H9 (cell line): ENCODE results near the gene COLQ. TPM values are rescaled to one million over a fixed set of nuclear protein-coding genes. Genes with fewer than 3 reads are reported as not detected.

Source experiments
- DNase-seq: peaks from one replicate; pipeline ENCODE4 v3.0.0-alpha.2; 2017
- H2AFZ ChIP-seq: one replicate; pipeline ENCODE4 v1.6.1; 2013; ENCODE audit warnings: mild to moderate bottlenecking, low read length, control low read depth, moderate library complexity
- H2AK5ac ChIP-seq: 2 replicates; pipeline ENCODE4 v1.6.1; 2013; ENCODE audit warnings: low read length, control low read depth, mixed read lengths; ENCODE audit not compliant: insufficient read length
- H2BK120ac ChIP-seq: one replicate; pipeline ENCODE4 v1.6.1; 2013; ENCODE audit warnings: low read depth, mild to moderate bottlenecking, low read length, control low read depth, inconsistent platforms; ENCODE audit not compliant: poor library complexity, severe bottlenecking
- H2BK12ac ChIP-seq: 2 replicates; pipeline ENCODE4 v1.6.1; 2013; ENCODE audit warnings: low read length, control low read depth, mixed read lengths, low read depth; ENCODE audit not compliant: insufficient read length
- H2BK15ac ChIP-seq: 2 replicates; pipeline ENCODE4 v1.6.1; 2013; ENCODE audit warnings: low read depth, low read length, control low read depth
- H2BK20ac ChIP-seq: one replicate; pipeline ENCODE4 v1.6.1; 2013; ENCODE audit warnings: low read depth, mild to moderate bottlenecking, low read length, control low read depth, inconsistent platforms; ENCODE audit not compliant: poor library complexity, severe bottlenecking
- H2BK5ac ChIP-seq: 2 replicates; pipeline ENCODE4 v1.6.1; 2013; ENCODE audit warnings: low read length, control low read depth, mixed read lengths; ENCODE audit not compliant: insufficient read length
- H3K14ac ChIP-seq: 2 replicates; pipeline ENCODE4 v1.6.1; 2013; ENCODE audit warnings: low read length, control low read depth; ENCODE audit not compliant: insufficient read depth
- H3K18ac ChIP-seq: 2 replicates; pipeline ENCODE4 v1.6.1; 2013; ENCODE audit warnings: low read depth, mild to moderate bottlenecking, mixed read lengths, low read length, control low read depth; ENCODE audit not compliant: insufficient read length
- H3K23ac ChIP-seq: 2 replicates; pipeline ENCODE4 v1.6.1; 2013; ENCODE audit warnings: low read length, control low read depth, mixed read lengths, low read depth; ENCODE audit not compliant: insufficient read length
- H3K23me2 ChIP-seq: 2 replicates; pipeline ENCODE4 v1.6.1; 2013; ENCODE audit warnings: low read depth, mild to moderate bottlenecking, mixed read lengths, low read length, control low read depth; ENCODE audit not compliant: insufficient read length, poor library complexity, severe bottlenecking
- H3K27ac ChIP-seq: 2 replicates; pipeline ENCODE4 v1.5.1; 2013; ENCODE audit warnings: low read length, control low read depth, mixed read lengths, low read depth; ENCODE audit not compliant: insufficient read length
- H3K27me3 ChIP-seq: 2 replicates; pipeline ENCODE4 v1.6.1; 2013; ENCODE audit warnings: low read length, control low read depth, inconsistent platforms; ENCODE audit not compliant: insufficient read depth
- H3K4ac ChIP-seq: 2 replicates; pipeline ENCODE4 v1.6.1; 2013; ENCODE audit warnings: low read depth, mild to moderate bottlenecking, control low read depth, inconsistent platforms, low read length, moderate library complexity
- H3K4me1 ChIP-seq: 2 replicates; pipeline ENCODE4 v1.6.1; 2013; ENCODE audit warnings: low read length, control low read depth, inconsistent platforms; ENCODE audit not compliant: insufficient read depth
- H3K4me2 ChIP-seq: 2 replicates; pipeline ENCODE4 v1.6.1; 2013; ENCODE audit warnings: low read length, control low read depth, mixed read lengths; ENCODE audit not compliant: insufficient read length, insufficient read depth
- H3K56ac ChIP-seq: 2 replicates; pipeline ENCODE4 v1.6.1; 2013; ENCODE audit warnings: low read depth, mild to moderate bottlenecking, mixed read lengths, low read length, control low read depth; ENCODE audit not compliant: insufficient read length
- H3K79me1 ChIP-seq: 2 replicates; pipeline ENCODE4 v1.6.1; 2013; ENCODE audit warnings: low read depth, mild to moderate bottlenecking, moderate library complexity, low read length, control low read depth, inconsistent platforms; ENCODE audit not compliant: insufficient read depth, poor library complexity, severe bottlenecking
- H3K79me2 ChIP-seq: 2 replicates; pipeline ENCODE4 v1.6.1; 2013; ENCODE audit warnings: low read length, control low read depth, inconsistent platforms; ENCODE audit not compliant: insufficient read depth
- H3K9ac ChIP-seq: 2 replicates; pipeline ENCODE4 v1.6.1; 2013; ENCODE audit warnings: low read length, control low read depth, mixed read lengths; ENCODE audit not compliant: insufficient read length; ENCODE audit errors: extremely low read depth
- H3K9me3 ChIP-seq: one replicate; pipeline ENCODE4 v1.6.1; 2013; ENCODE audit warnings: low read depth, low read length, inconsistent platforms; ENCODE audit not compliant: control insufficient read depth
- H3T11ph ChIP-seq: one replicate; pipeline ENCODE4 v1.6.1; 2013; ENCODE audit warnings: mild to moderate bottlenecking, low read length, control low read depth, inconsistent platforms
- H4K20me1 ChIP-seq: one replicate; pipeline ENCODE4 v1.6.1; 2013; ENCODE audit not compliant: control insufficient read depth, insufficient read length, insufficient read depth
- H4K5ac ChIP-seq: 2 replicates; pipeline ENCODE4 v1.6.1; 2013; ENCODE audit warnings: low read depth, mild to moderate bottlenecking, mixed read lengths, low read length, control low read depth; ENCODE audit not compliant: insufficient read length
- H4K8ac ChIP-seq: replicated peaks from 2 replicates; pipeline ENCODE4 v1.6.1; 2013; ENCODE audit warnings: low read length, control low read depth, mixed read lengths, low read depth; ENCODE audit not compliant: insufficient read length
- H4K91ac ChIP-seq: 2 replicates; pipeline ENCODE4 v1.6.1; 2013; ENCODE audit warnings: low read depth, mild to moderate bottlenecking, moderate library complexity, mixed read lengths, low read length, control low read depth; ENCODE audit not compliant: insufficient read length
- H3K27ac Mint-ChIP-seq, 3 experiments: 2 replicates in 2 of 3; 3 replicates in 1 of 3; pipeline ENCODE4 v1.8.0; 2020 to 2021; ENCODE audit warnings: mixed read lengths in 3 of 3, mild to moderate bottlenecking in 1 of 3, moderate library complexity in 1 of 3
- H3K27me3 Mint-ChIP-seq: 2 replicates; pipeline ENCODE4 v1.8.0; 2021; ENCODE audit warnings: low read depth, mild to moderate bottlenecking, moderate library complexity, mixed read lengths
- H3K36me3 Mint-ChIP-seq, 3 experiments: 2 replicates in 2 of 3; 3 replicates in 1 of 3; pipeline ENCODE4 v1.8.0; 2020 to 2021; ENCODE audit warnings: low read depth in 3 of 3, mixed read lengths in 3 of 3; ENCODE audit not compliant: insufficient read depth in 1 of 3
- H3K4me1 Mint-ChIP-seq, 2 experiments: 2 replicates each; pipeline ENCODE4 v1.8.0; 2020; ENCODE audit warnings: mixed read lengths in 2 of 2
- H3K4me3 Mint-ChIP-seq, 2 experiments: 2 replicates in 1 of 2; 3 replicates in 1 of 2; pipeline ENCODE4 v1.8.0; 2020 to 2021; ENCODE audit warnings: mild to moderate bottlenecking in 2 of 2, mixed read lengths in 2 of 2, moderate library complexity in 1 of 2
- H3K9me3 Mint-ChIP-seq, 2 experiments: 2 replicates in 1 of 2; 3 replicates in 1 of 2; pipeline ENCODE4 v1.8.0; 2020; ENCODE audit warnings: mild to moderate bottlenecking in 2 of 2, mixed read lengths in 2 of 2, moderate library complexity in 1 of 2
- CTCF ChIP-seq: fragments of 200-600 bp; sonication (generic); conservative IDR thresholded peaks from 3 replicates; pipeline ENCODE4 v1.8.0; 2021; ENCODE audit warnings: antibody characterized with exemption, mild to moderate bottlenecking
- WGBS: extraction: QIAGEN DNeasy Blood & Tissue Kit; methylation state at CpG from one replicate; pipeline ENCODE4 v1.1.7; 2013; ENCODE audit warnings: missing lambda C conversion rate, low lambda C conversion rate, mixed read lengths; ENCODE audit not compliant: insufficient read length; ENCODE audit errors: extremely low coverage; 5-methylcytosine and 5-hydroxymethylcytosine counted together
- microRNA-seq: library from miRNA; unstranded; fragments of <30 nt; microRNA quantifications from one replicate; pipeline ENCODE4, GENCODE V29; 2020; ENCODE audit warnings: borderline microRNAs expressed
- total RNA-seq: library from RNA; stranded (reverse); gene quantifications from 2 replicates; pipeline ENCODE4 v1.2.1, GENCODE V29; 2021

COLQ gene
- total RNA-seq, 1 experiment from 2014 or later: 0.61 TPM

GRCh38 chr3:15401936-15402335 is 119.6 kb downstream of the COLQ start:
- no peak overlapping the region for H2BK120ac ChIP-seq
- no peak overlapping the region for H2AFZ ChIP-seq
- H4K20me1 ChIP-seq: no peaks in the 10 kb centered on the region
- no peak overlapping the region for H3K14ac ChIP-seq
- no peak overlapping the region for H2BK5ac ChIP-seq
- H3K4me1 ChIP-seq: no peaks in the 10 kb centered on the region
- H3K18ac ChIP-seq: no peak overlapping the region
- no peak overlapping the region for H3K4ac ChIP-seq
- no peak overlapping the region for H2AK5ac ChIP-seq
- no peak overlapping the region for H3K4me2 ChIP-seq
- H3K79me2 ChIP-seq: no peaks in the 10 kb centered on the region
- H3K27me3 ChIP-seq: no peaks in the 10 kb centered on the region
- no peak overlapping the region for H4K91ac ChIP-seq
- no peak for TF ChIP-seq CTCF
- no peak overlapping the region for H2BK20ac ChIP-seq
- H3K56ac ChIP-seq: no peak overlapping the region
- no peak overlapping the region for H4K5ac ChIP-seq
- no peak overlapping the region for H3K27ac ChIP-seq
- H3K9ac ChIP-seq: no peak overlapping the region
- no peak overlapping the region for H3K23ac ChIP-seq
- no peak overlapping the region for H2BK12ac ChIP-seq
- no peak overlapping the region for H4K8ac ChIP-seq
- DNase-seq: no peak
- H3T11ph ChIP-seq: no peak overlapping the region
- Mint-ChIP-seq H3K27me3 (peaks cover 1% of the 10 kb centered on the region; the same call in 1 of the 2 replicates), H3K4me1 (no peaks in the 10 kb centered on the region), H3K4me3 (no peak overlapping the region), H3K9me3 (peaks cover 16 to 18% of the 10 kb centered on the region in 2 experiments), H3K27ac (no peak overlapping the region), H3K36me3 (peaks cover 6 to 9% (median 8%) of the 10 kb centered on the region in 3 experiments)
- no CpG with 5 or more reads among the region's 4 CpGs for WGBS
- H3K23me2 ChIP-seq: no peaks in the 10 kb centered on the region
- H3K79me1 ChIP-seq: no peaks in the 10 kb centered on the region
- no peak overlapping the region for H2BK15ac ChIP-seq
- H3K9me3 ChIP-seq: peaks cover 11% of the 10 kb centered on the region

Small RNAs within 50 kb of the gene (microRNA-seq; reads per million reads assigned to microRNA genes)
- gene MIR4270: not detected

Other genes starting within 250 kb of the COLQ start
- 5.5 and 6.8 TPM in 2 replicates for gene SH3BP5, start 189.1 kb downstream of the COLQ start, total RNA-seq
- 24.1 and 25.6 TPM in 2 replicates for gene METTL6, start 94.2 kb downstream of the COLQ start, total RNA-seq
- 34.3 and 37.9 TPM in 2 replicates for gene EAF1, start 94.1 kb downstream of the COLQ start, total RNA-seq
- 48.9 and 52.6 TPM in 2 replicates for gene HACL1, start 79.9 kb upstream of the COLQ start, total RNA-seq
- 21.5 and 23.3 TPM in 2 replicates for gene BTD, start 80.0 kb upstream of the COLQ start, total RNA-seq